WTC11 (cell line): ENCODE data around the gene ZRANB1. TPM values are rescaled to one million over a fixed set of nuclear protein-coding genes. Genes with fewer than 3 reads are reported as not detected.
A peak's percentile ranks its signal among the peaks of the same experiment; 100 is the strongest.

Experiments used
- ATAC-seq: fragments of 200-7000 bp; cut with Tn5 transposase; 2 replicates; pipeline ENCODE4 v1.10.0; 2021; ENCODE audit warnings: mild to moderate bottlenecking, moderate library complexity
- CTCF ChIA-PET: fragments of 300-600 bp; sonication (Branson Sonifier 250); formaldehyde crosslinking; loops from one replicate; lab custom pipeline; 2021; ENCODE audit warnings: antibody characterized with exemption; lab: Charles Lee
- POLR2A ChIA-PET: fragments of 350-600 bp; sonication (Branson Sonifier 250); formaldehyde crosslinking; loops from one replicate; lab custom pipeline; 2021; ENCODE audit warnings: antibody characterized with exemption; lab: Charles Lee
- DNase-seq: peaks from one replicate; pipeline ENCODE4 v3.0.0; 2021; ENCODE audit warnings: low spot score
- H3K27ac Mint-ChIP-seq: 2 replicates; pipeline ENCODE4 v1.8.0; 2021; ENCODE audit warnings: mixed read lengths
- H3K27me3 Mint-ChIP-seq: 2 replicates; pipeline ENCODE4 v1.8.0; 2021; ENCODE audit warnings: low read depth, mild to moderate bottlenecking, moderate library complexity, mixed read lengths
- H3K36me3 Mint-ChIP-seq: 2 replicates; pipeline ENCODE4 v1.8.0; 2021; ENCODE audit warnings: mixed read lengths
- H3K4me1 Mint-ChIP-seq: 2 replicates; pipeline ENCODE4 v1.8.0; 2022; ENCODE audit warnings: mixed read lengths
- H3K4me3 Mint-ChIP-seq: 2 replicates; pipeline ENCODE4 v1.8.0; 2021; ENCODE audit warnings: mild to moderate bottlenecking, moderate library complexity, mixed read lengths
- H3K9me3 Mint-ChIP-seq: 2 replicates; pipeline ENCODE4 v1.8.0; 2021; ENCODE audit warnings: mixed read lengths
- CREM ChIP-seq: sonication (generic); formaldehyde crosslinking; IDR thresholded peaks from 2 replicates; pipeline ENCODE4 v1.8.1; 2022; ENCODE audit warnings: mild to moderate bottlenecking, missing genetic modification reagents, moderate library complexity
- EMX1 ChIP-seq: fragments of 250-450 bp; sonication (Bioruptor Pico); IDR thresholded peaks from 2 replicates; pipeline ENCODE4 v1.8.0; 2021; ENCODE audit warnings: mild to moderate bottlenecking
- GRHL2 ChIP-seq: fragments of 250-450 bp; sonication (Bioruptor Pico); IDR thresholded peaks from 2 replicates; pipeline ENCODE4 v1.8.0; 2022; ENCODE audit warnings: mild to moderate bottlenecking, moderate library complexity; ENCODE audit not compliant: insufficient replicate concordance, severe bottlenecking
- GTF2I ChIP-seq: fragments of 250-450 bp; sonication (Bioruptor Pico); conservative IDR thresholded peaks from 2 replicates; pipeline ENCODE4 v1.4.0; 2021; ENCODE audit warnings: mild to moderate bottlenecking
- IRF2 ChIP-seq: sonication (generic); formaldehyde crosslinking; IDR thresholded peaks from 2 replicates; pipeline ENCODE4 v1.8.0; 2022; ENCODE audit warnings: low read depth, missing genetic modification reagents, borderline replicate concordance
- JUN ChIP-seq: sonication (generic); formaldehyde crosslinking; IDR thresholded peaks from 2 replicates; pipeline ENCODE4 v1.8.0; 2023; ENCODE audit warnings: mild to moderate bottlenecking, missing genetic modification reagents
- NFE2L1 ChIP-seq: sonication (generic); formaldehyde crosslinking; IDR thresholded peaks from 2 replicates; pipeline ENCODE4 v1.8.1; 2023; ENCODE audit warnings: missing genetic modification reagents
- NFYB ChIP-seq: sonication (generic); formaldehyde crosslinking; conservative IDR thresholded peaks from 2 replicates; pipeline ENCODE4 v1.8.0; 2022; ENCODE audit warnings: low read depth, missing genetic modification reagents
- NR3C1 ChIP-seq: sonication (generic); formaldehyde crosslinking; conservative IDR thresholded peaks from 2 replicates; pipeline ENCODE4 v1.8.1; 2023; ENCODE audit warnings: low read depth, mild to moderate bottlenecking, missing genetic modification reagents
- OVOL2 ChIP-seq: fragments of 250-450 bp; sonication (Bioruptor Pico); IDR thresholded peaks from 2 replicates; pipeline ENCODE4 v1.9.0; 2021; ENCODE audit warnings: mild to moderate bottlenecking, borderline replicate concordance
- SMAD3 ChIP-seq: sonication (generic); formaldehyde crosslinking; IDR thresholded peaks from 2 replicates; pipeline ENCODE4 v1.8.0; 2022; ENCODE audit warnings: missing genetic modification reagents, mild to moderate bottlenecking, borderline replicate concordance
- SMAD4 ChIP-seq: sonication (generic); formaldehyde crosslinking; IDR thresholded peaks from 2 replicates; pipeline ENCODE4 v1.8.0; 2022; ENCODE audit warnings: mild to moderate bottlenecking, missing genetic modification reagents
- SOX15 ChIP-seq: fragments of 250-450 bp; sonication (Bioruptor Pico); IDR thresholded peaks from 2 replicates; pipeline ENCODE4 v1.9.0; 2021; ENCODE audit warnings: mild to moderate bottlenecking
- ZNF317 ChIP-seq: sonication (generic); formaldehyde crosslinking; IDR thresholded peaks from 2 replicates; pipeline ENCODE4 v1.8.1; 2023; ENCODE audit warnings: low read depth, mild to moderate bottlenecking, moderate library complexity, missing genetic modification reagents, borderline replicate concordance
- total RNA-seq: library from RNA; stranded (reverse); gene quantifications from 3 replicates; pipeline ENCODE4 v1.2.3, GENCODE V29; 2021
- TF ChIP-seq, protein P1 (sequence below): sonication (generic); formaldehyde crosslinking; IDR thresholded peaks from 2 replicates; pipeline ENCODE4 v1.8.0; 2022; ENCODE audit warnings: mild to moderate bottlenecking, missing genetic modification reagents
- TF ChIP-seq, protein P2 (sequence below): sonication (generic); formaldehyde crosslinking; IDR thresholded peaks from 2 replicates; pipeline ENCODE4 v1.8.0; 2022; ENCODE audit warnings: mild to moderate bottlenecking, missing genetic modification reagents
- TF ChIP-seq, protein P3 (sequence below): sonication (generic); formaldehyde crosslinking; IDR thresholded peaks from 2 replicates; pipeline ENCODE4 v1.8.0; 2023; ENCODE audit warnings: missing genetic modification reagents, mild to moderate bottlenecking, borderline replicate concordance
- TF ChIP-seq, protein P4 (sequence below): sonication (generic); formaldehyde crosslinking; IDR thresholded peaks from 2 replicates; pipeline ENCODE4 v1.8.1; 2022; ENCODE audit warnings: low read depth, missing genetic modification reagents, borderline replicate concordance
- TF ChIP-seq, protein P5 (sequence below): fragments of 250-450 bp; sonication (Bioruptor Pico); IDR thresholded peaks from 2 replicates; pipeline ENCODE4 v1.9.0; 2021; ENCODE audit warnings: mild to moderate bottlenecking, borderline replicate concordance

Gene ZRANB1
- total RNA-seq, 1 experiment from 2014 or later = 15.9 TPM

DNA sequence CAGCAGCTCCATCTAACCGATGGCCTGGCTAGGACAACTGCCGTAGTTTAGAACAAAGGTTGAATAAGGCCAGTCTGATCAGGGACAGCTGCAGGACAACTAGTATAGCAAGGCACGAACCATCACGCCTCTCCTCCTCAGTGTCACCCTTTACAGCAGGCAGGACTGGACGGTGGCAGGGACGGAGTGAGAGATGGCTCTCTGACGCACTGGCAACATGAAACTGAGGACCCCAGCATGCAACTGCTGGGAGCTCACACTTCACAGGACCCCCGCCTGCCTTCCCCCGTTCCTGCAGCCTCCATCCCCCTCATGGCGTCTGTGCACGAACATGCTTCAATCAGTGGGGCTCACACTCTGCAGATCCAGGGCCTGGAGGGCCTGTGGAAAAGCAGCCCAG is 53.7 kb downstream of the ZRANB1 start:
- 0 out of 2 replicates have a peak overlapping the region, but pooled peaks have one; percentile 53 for H3K27ac Mint-ChIP-seq
- DNase-seq (peak; percentile 6), ATAC-seq (no peak)
- H3K36me3 Mint-ChIP-seq = peaks cover 80% of the 10 kb centered on the region
- 0 out of 2 replicates have a peak, but pooled peaks have one; percentile 16 for TF ChIP-seq JUN
- TF ChIP-seq, protein P1, sequence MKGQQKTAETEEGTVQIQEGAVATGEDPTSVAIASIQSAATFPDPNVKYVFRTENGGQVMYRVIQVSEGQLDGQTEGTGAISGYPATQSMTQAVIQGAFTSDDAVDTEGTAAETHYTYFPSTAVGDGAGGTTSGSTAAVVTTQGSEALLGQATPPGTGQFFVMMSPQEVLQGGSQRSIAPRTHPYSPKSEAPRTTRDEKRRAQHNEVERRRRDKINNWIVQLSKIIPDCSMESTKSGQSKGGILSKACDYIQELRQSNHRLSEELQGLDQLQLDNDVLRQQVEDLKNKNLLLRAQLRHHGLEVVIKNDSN (CRISPR knock-in tag) = no peak
- H3K4me1 Mint-ChIP-seq = no peaks in the 10 kb centered on the region
- no peaks in the 10 kb centered on the region for H3K9me3 Mint-ChIP-seq
- ChIA-PET POLR2A (no interaction called here), CTCF (interaction anchor here (1.3 to 1.4 kb wide), 2 partner anchors 17 to 53 kb away, joined by 3 to 4 read pairs; no protein-coding TSS in a partner anchor)
- H3K4me3 Mint-ChIP-seq = no peak overlapping the region
- no peaks in the 10 kb centered on the region for H3K27me3 Mint-ChIP-seq

DNA sequence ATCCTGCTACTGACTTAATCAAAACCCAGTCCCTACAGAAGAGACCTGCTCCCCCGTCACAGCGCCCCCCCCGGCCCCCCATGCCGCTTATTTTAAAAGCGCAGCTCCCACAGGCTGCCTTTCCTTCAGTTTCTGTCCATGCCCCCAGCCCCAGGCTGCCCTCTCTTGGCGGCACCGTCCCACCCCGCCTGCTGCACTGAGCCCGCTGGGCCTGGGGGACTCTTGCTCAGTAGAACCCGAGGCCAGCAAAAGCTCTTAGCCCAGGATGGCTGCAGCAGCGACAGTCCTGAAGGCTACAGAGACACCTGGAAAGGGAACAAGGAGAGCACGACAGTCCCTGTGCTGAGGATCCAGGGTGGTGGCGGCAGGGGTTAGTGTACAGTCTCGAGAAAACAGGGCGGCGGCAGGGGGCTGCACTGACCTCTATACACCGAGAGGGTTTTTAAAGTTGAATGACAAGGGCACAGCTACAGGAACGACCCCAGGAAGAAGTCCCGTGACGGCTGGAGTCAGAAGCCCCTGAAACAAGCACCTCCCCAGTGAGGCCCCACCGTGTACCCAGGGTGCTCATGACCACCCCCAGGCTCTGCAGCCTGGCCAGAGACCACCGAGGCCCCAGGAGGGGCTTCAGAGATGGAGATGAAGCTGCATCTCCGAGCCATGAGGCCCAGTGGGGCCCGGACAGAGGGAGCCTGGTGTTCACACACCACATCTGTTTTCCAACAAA is 54.4 kb downstream of the ZRANB1 start:
- CTCF ChIA-PET = interaction anchor here (0.7 kb wide), 1 partner anchor 677 kb away, joined by 3 read pairs; no protein-coding TSS in a partner anchor
- Mint-ChIP-seq H3K36me3 (peaks cover 73% of the 10 kb centered on the region), H3K27ac (peak overlapping the region; percentile 25; the same call in 1 of the 2 replicates)
- no peak for TF ChIP-seq NFE2L1 (CRISPR knock-in tag)
- TF ChIP-seq OVOL2 (CRISPR knock-in tag) = no peak
- TF ChIP-seq NR3C1 (CRISPR knock-in tag) = no peak
- TF ChIP-seq CREM (CRISPR knock-in tag) = no peak
- TF ChIP-seq, protein P2, sequence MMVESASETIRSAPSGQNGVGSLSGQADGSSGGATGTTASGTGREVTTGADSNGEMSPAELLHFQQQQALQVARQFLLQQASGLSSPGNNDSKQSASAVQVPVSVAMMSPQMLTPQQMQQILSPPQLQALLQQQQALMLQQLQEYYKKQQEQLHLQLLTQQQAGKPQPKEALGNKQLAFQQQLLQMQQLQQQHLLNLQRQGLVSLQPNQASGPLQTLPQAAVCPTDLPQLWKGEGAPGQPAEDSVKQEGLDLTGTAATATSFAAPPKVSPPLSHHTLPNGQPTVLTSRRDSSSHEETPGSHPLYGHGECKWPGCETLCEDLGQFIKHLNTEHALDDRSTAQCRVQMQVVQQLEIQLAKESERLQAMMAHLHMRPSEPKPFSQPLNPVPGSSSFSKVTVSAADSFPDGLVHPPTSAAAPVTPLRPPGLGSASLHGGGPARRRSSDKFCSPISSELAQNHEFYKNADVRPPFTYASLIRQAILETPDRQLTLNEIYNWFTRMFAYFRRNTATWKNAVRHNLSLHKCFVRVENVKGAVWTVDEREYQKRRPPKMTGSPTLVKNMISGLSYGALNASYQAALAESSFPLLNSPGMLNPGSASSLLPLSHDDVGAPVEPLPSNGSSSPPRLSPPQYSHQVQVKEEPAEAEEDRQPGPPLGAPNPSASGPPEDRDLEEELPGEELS (CRISPR knock-in tag) = no peak
- TF ChIP-seq, protein P3, sequence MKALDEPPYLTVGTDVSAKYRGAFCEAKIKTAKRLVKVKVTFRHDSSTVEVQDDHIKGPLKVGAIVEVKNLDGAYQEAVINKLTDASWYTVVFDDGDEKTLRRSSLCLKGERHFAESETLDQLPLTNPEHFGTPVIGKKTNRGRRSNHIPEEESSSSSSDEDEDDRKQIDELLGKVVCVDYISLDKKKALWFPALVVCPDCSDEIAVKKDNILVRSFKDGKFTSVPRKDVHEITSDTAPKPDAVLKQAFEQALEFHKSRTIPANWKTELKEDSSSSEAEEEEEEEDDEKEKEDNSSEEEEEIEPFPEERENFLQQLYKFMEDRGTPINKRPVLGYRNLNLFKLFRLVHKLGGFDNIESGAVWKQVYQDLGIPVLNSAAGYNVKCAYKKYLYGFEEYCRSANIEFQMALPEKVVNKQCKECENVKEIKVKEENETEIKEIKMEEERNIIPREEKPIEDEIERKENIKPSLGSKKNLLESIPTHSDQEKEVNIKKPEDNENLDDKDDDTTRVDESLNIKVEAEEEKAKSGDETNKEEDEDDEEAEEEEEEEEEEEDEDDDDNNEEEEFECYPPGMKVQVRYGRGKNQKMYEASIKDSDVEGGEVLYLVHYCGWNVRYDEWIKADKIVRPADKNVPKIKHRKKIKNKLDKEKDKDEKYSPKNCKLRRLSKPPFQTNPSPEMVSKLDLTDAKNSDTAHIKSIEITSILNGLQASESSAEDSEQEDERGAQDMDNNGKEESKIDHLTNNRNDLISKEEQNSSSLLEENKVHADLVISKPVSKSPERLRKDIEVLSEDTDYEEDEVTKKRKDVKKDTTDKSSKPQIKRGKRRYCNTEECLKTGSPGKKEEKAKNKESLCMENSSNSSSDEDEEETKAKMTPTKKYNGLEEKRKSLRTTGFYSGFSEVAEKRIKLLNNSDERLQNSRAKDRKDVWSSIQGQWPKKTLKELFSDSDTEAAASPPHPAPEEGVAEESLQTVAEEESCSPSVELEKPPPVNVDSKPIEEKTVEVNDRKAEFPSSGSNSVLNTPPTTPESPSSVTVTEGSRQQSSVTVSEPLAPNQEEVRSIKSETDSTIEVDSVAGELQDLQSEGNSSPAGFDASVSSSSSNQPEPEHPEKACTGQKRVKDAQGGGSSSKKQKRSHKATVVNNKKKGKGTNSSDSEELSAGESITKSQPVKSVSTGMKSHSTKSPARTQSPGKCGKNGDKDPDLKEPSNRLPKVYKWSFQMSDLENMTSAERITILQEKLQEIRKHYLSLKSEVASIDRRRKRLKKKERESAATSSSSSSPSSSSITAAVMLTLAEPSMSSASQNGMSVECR (CRISPR knock-in tag) = no peak
- TF ChIP-seq GTF2I (CRISPR knock-in tag) = no peak
- TF ChIP-seq, protein P4, sequence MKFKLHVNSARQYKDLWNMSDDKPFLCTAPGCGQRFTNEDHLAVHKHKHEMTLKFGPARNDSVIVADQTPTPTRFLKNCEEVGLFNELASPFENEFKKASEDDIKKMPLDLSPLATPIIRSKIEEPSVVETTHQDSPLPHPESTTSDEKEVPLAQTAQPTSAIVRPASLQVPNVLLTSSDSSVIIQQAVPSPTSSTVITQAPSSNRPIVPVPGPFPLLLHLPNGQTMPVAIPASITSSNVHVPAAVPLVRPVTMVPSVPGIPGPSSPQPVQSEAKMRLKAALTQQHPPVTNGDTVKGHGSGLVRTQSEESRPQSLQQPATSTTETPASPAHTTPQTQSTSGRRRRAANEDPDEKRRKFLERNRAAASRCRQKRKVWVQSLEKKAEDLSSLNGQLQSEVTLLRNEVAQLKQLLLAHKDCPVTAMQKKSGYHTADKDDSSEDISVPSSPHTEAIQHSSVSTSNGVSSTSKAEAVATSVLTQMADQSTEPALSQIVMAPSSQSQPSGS (CRISPR knock-in tag) = no peak
- TF ChIP-seq IRF2 (CRISPR knock-in tag) = no peak
- no peak for TF ChIP-seq GRHL2 (CRISPR knock-in tag)
- TF ChIP-seq, protein P5, sequence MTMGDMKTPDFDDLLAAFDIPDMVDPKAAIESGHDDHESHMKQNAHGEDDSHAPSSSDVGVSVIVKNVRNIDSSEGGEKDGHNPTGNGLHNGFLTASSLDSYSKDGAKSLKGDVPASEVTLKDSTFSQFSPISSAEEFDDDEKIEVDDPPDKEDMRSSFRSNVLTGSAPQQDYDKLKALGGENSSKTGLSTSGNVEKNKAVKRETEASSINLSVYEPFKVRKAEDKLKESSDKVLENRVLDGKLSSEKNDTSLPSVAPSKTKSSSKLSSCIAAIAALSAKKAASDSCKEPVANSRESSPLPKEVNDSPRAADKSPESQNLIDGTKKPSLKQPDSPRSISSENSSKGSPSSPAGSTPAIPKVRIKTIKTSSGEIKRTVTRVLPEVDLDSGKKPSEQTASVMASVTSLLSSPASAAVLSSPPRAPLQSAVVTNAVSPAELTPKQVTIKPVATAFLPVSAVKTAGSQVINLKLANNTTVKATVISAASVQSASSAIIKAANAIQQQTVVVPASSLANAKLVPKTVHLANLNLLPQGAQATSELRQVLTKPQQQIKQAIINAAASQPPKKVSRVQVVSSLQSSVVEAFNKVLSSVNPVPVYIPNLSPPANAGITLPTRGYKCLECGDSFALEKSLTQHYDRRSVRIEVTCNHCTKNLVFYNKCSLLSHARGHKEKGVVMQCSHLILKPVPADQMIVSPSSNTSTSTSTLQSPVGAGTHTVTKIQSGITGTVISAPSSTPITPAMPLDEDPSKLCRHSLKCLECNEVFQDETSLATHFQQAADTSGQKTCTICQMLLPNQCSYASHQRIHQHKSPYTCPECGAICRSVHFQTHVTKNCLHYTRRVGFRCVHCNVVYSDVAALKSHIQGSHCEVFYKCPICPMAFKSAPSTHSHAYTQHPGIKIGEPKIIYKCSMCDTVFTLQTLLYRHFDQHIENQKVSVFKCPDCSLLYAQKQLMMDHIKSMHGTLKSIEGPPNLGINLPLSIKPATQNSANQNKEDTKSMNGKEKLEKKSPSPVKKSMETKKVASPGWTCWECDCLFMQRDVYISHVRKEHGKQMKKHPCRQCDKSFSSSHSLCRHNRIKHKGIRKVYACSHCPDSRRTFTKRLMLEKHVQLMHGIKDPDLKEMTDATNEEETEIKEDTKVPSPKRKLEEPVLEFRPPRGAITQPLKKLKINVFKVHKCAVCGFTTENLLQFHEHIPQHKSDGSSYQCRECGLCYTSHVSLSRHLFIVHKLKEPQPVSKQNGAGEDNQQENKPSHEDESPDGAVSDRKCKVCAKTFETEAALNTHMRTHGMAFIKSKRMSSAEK = no peak
- TF ChIP-seq ZNF317 (CRISPR knock-in tag) = no peak
- no peak for TF ChIP-seq SMAD3 (CRISPR knock-in tag)
- TF ChIP-seq SMAD4 = no peak
- TF ChIP-seq NFYB (CRISPR knock-in tag) = no peak
- no peak for TF ChIP-seq SOX15 (CRISPR knock-in tag)
- TF ChIP-seq EMX1 (CRISPR knock-in tag) = no peak

More for the DNA sequence above, 54.4 kb downstream of the ZRANB1 start:
- Mint-ChIP-seq H3K9me3 (no peaks in the 10 kb centered on the region), H3K4me1 (no peaks in the 10 kb centered on the region), H3K4me3 (no peak overlapping the region), H3K27me3 (no peaks in the 10 kb centered on the region)
- DNase-seq = peak; percentile 8
- ATAC-seq = no peak
- POLR2A ChIA-PET = interaction anchor here (0.6 kb wide), 1 partner anchor 827 kb away, joined by 5 read pairs; the partner anchor contains the start of gene BCCIP
